IPS DF 6.9 (cell line): ENCODE results near the gene GRAMD2B.

Experiments used
- DNase-seq: peaks from one replicate; pipeline ENCODE4 v3.0.0-alpha.2; 2013; ENCODE audit warnings: low read depth, low spot score
- H3K27ac ChIP-seq: one replicate; pipeline ENCODE4 v1.5.1; 2013; ENCODE audit warnings: low read length, control low read depth
- H3K27me3 ChIP-seq: 2 replicates; pipeline ENCODE4 v1.6.1; 2013; ENCODE audit warnings: mild to moderate bottlenecking, low read length; ENCODE audit not compliant: control insufficient read depth, insufficient read depth
- H3K36me3 ChIP-seq: 2 replicates; pipeline ENCODE4 v1.6.1; 2013; ENCODE audit warnings: low read length; ENCODE audit not compliant: control insufficient read depth, insufficient read depth
- H3K4me1 ChIP-seq: 2 replicates; pipeline ENCODE4 v1.6.1; 2013; ENCODE audit warnings: low read length; ENCODE audit not compliant: control insufficient read depth, insufficient read depth
- H3K4me3 ChIP-seq: 2 replicates; pipeline ENCODE4 v1.5.1; 2013; ENCODE audit warnings: mild to moderate bottlenecking, low read length
- H3K9me3 ChIP-seq: 2 replicates; pipeline ENCODE4 v1.6.1; 2013; ENCODE audit warnings: low read length, inconsistent platforms; ENCODE audit not compliant: control insufficient read depth, insufficient read depth
- WGBS: extraction: QIAGEN DNeasy Blood & Tissue Kit; methylation state at CpG from one replicate; pipeline ENCODE4 v1.1.7; 2013; ENCODE audit warnings: mixed read lengths, missing lambda C conversion rate; ENCODE audit not compliant: insufficient read length, insufficient coverage; 5-methylcytosine and 5-hydroxymethylcytosine counted together

The GRAMD2B gene

GRCh38 chr5:126531543-126532120 is 108.4 kb downstream of the GRAMD2B start:
- Histone ChIP-seq H3K36me3 (no peaks in the 10 kb centered on the region), H3K9me3 (no peaks in the 10 kb centered on the region), H3K4me1 (no peaks in the 10 kb centered on the region), H3K27me3 (no peaks in the 10 kb centered on the region), H3K27ac (no peak overlapping the region), H3K4me3 (no peak overlapping the region)
- no CpG with 5 or more reads among the region's 4 CpGs for WGBS
- DNase-seq = no peak

GRCh38 chr5:126534553-126534952 is 111.3 kb downstream of the GRAMD2B start:
- no peak for DNase-seq
- H3K27ac ChIP-seq = no peak overlapping the region
- H3K4me3 ChIP-seq = no peak overlapping the region
- H3K36me3 ChIP-seq = no peaks in the 10 kb centered on the region
- no peaks in the 10 kb centered on the region for H3K4me1 ChIP-seq
- no peaks in the 10 kb centered on the region for H3K27me3 ChIP-seq
- WGBS = no CpG with 5 or more reads among the region's 1 CpG
- no peaks in the 10 kb centered on the region for H3K9me3 ChIP-seq

GRCh38 chr5:126535856-126536545 is 112.8 kb downstream of the GRAMD2B start:
- Histone ChIP-seq H3K9me3 (no peaks in the 10 kb centered on the region), H3K36me3 (no peaks in the 10 kb centered on the region), H3K27me3 (no peaks in the 10 kb centered on the region), H3K4me1 (no peaks in the 10 kb centered on the region), H3K27ac (no peak overlapping the region), H3K4me3 (no peak overlapping the region)
- no peak for DNase-seq
- no CpG with 5 or more reads among the region's 4 CpGs for WGBS

- no CpG with 5 or more reads among the region's 3 CpGs for WGBS
- Histone ChIP-seq H3K4me1 (no peaks in the 10 kb centered on the region), H3K27me3 (no peaks in the 10 kb centered on the region), H3K36me3 (no peaks in the 10 kb centered on the region), H3K4me3 (no peak overlapping the region), H3K27ac (no peak overlapping the region), H3K9me3 (no peaks in the 10 kb centered on the region)
- no peak for DNase-seq
Measured at GRCh38 chr5:126536874-126537273, 113.7 kb downstream of the GRAMD2B start.

GRCh38 chr5:126538579-126538978 is 115.4 kb downstream of the GRAMD2B start:
- Histone ChIP-seq H3K4me1 (no peaks in the 10 kb centered on the region), H3K36me3 (no peaks in the 10 kb centered on the region), H3K27me3 (no peaks in the 10 kb centered on the region), H3K4me3 (no peak overlapping the region), H3K27ac (no peak overlapping the region), H3K9me3 (no peaks in the 10 kb centered on the region)
- DNase-seq = no peak
- no CpG with 5 or more reads among the region's 1 CpG for WGBS

- no CpG with 5 or more reads among the region's 5 CpGs for WGBS
- no peak overlapping the region for H3K4me3 ChIP-seq
- H3K27ac ChIP-seq = no peak overlapping the region
- no peaks in the 10 kb centered on the region for H3K27me3 ChIP-seq
- DNase-seq = no peak
- no peaks in the 10 kb centered on the region for H3K9me3 ChIP-seq
- no peaks in the 10 kb centered on the region for H3K4me1 ChIP-seq
- H3K36me3 ChIP-seq = peaks cover 2% of the 10 kb centered on the region; the same call in 1 of the 2 replicates
Measured at GRCh38 chr5:126540631-126541030, 117.4 kb downstream of the GRAMD2B start.

GRCh38 chr5:126542441-126542840 is 119.2 kb downstream of the GRAMD2B start:
- DNase-seq = no peak
- Histone ChIP-seq H3K9me3 (no peaks in the 10 kb centered on the region), H3K36me3 (peaks cover 12% of the 10 kb centered on the region; the same call in 1 of the 2 replicates), H3K4me1 (no peaks in the 10 kb centered on the region), H3K4me3 (no peak overlapping the region), H3K27me3 (no peaks in the 10 kb centered on the region), H3K27ac (no peak overlapping the region)
- WGBS = no CpG with 5 or more reads among the region's 2 CpGs

- WGBS = no CpG with 5 or more reads among the region's 1 CpG
- Histone ChIP-seq H3K36me3 (peaks cover 14% of the 10 kb centered on the region; the same call in 1 of the 2 replicates), H3K4me3 (no peak overlapping the region), H3K9me3 (no peaks in the 10 kb centered on the region), H3K4me1 (no peaks in the 10 kb centered on the region), H3K27ac (no peak overlapping the region), H3K27me3 (no peaks in the 10 kb centered on the region)
- DNase-seq = no peak
Measured at GRCh38 chr5:126543009-126543408, 119.8 kb downstream of the GRAMD2B start.

GRCh38 chr5:126543660-126544059 is 120.5 kb downstream of the GRAMD2B start:
- no peaks in the 10 kb centered on the region for H3K4me1 ChIP-seq

More at GRCh38 chr5:126543660-126544059, 120.5 kb downstream of the GRAMD2B start:
- no CpG with 5 or more reads among the region's 2 CpGs for WGBS
- Histone ChIP-seq H3K36me3 (peaks cover 15% of the 10 kb centered on the region; the same call in 1 of the 2 replicates), H3K27ac (no peak overlapping the region), H3K9me3 (no peaks in the 10 kb centered on the region), H3K4me3 (no peak overlapping the region), H3K27me3 (no peaks in the 10 kb centered on the region)
- DNase-seq = no peak
